Measurements from ENCODE around the gene LYRM2. TPM values are rescaled to one million over a fixed set of nuclear protein-coding genes. Genes with fewer than 3 reads are reported as not detected.

LYRM2 gene
- total RNA-seq, 1 experiment from 2014 or later = 10.5 TPM

DNA sequence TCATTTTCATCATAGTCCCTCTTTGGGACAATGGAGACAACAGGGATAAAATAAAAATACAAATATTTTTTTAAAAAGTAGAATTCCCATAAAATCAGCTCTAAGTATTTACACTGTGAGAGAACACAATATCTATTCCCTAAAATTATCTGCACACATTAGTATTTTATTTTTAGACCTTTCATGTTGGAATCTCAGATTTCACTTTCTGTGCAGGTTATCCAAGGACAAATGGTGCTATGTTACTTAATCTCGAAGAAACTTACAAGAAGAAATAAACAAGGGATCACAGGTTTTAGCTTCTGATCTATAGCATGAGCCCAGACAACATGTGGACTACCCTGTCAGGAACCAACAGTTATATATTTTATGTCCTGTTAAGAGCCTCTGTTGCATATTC is 23.0 kb upstream of the LYRM2 start:
- intact Hi-C loops (cut with micrococcal nuclease) = loop anchor here (10.0 kb wide), 1 partner anchor 63 kb away; no protein-coding TSS in a partner anchor
- Histone ChIP-seq H3K4me2 (ENCODE audit: low read length) (no peak overlapping the region), H2AFZ (ENCODE audit: low read length) (no peak overlapping the region), H3K36me3 (ENCODE audit: low read depth, low read length) (peaks cover 19% of the 10 kb centered on the region; the same call in 1 of the 2 replicates), H3K4me1 (ENCODE audit: insufficient read depth, low read length) (no peaks in the 10 kb centered on the region), H3K79me2 (ENCODE audit: low read length) (no peaks in the 10 kb centered on the region), H3K9me2 (replicated peaks; ENCODE audit: low read length) (no peaks in the 10 kb centered on the region), H3F3A (ENCODE audit: low read length, unreplicated experiment) (no peaks in the 10 kb centered on the region), H3K27me3 (ENCODE audit: low read length) (no peaks in the 10 kb centered on the region), H3K27ac (ENCODE audit: low read length) (no peak overlapping the region), H4K20me1 (ENCODE audit: low read length) (no peaks in the 10 kb centered on the region), H3K4me3 (ENCODE audit: low read length) (no peak overlapping the region), H3K9me3 (ENCODE audit: low read length) (no peaks in the 10 kb centered on the region), H3K9ac (ENCODE audit: low read length) (no peak overlapping the region)
- DNase-seq = no peak
- TF ChIP-seq EZH2 (IDR thresholded peaks at IDR 0.05; ENCODE audit: low read length, unreplicated experiment) (no peak), EZH2phosphoT487 (IDR thresholded peaks at IDR 0.05; ENCODE audit: borderline replicate concordance, low read length) (no peak)
- TF ChIP-seq, protein P1, sequence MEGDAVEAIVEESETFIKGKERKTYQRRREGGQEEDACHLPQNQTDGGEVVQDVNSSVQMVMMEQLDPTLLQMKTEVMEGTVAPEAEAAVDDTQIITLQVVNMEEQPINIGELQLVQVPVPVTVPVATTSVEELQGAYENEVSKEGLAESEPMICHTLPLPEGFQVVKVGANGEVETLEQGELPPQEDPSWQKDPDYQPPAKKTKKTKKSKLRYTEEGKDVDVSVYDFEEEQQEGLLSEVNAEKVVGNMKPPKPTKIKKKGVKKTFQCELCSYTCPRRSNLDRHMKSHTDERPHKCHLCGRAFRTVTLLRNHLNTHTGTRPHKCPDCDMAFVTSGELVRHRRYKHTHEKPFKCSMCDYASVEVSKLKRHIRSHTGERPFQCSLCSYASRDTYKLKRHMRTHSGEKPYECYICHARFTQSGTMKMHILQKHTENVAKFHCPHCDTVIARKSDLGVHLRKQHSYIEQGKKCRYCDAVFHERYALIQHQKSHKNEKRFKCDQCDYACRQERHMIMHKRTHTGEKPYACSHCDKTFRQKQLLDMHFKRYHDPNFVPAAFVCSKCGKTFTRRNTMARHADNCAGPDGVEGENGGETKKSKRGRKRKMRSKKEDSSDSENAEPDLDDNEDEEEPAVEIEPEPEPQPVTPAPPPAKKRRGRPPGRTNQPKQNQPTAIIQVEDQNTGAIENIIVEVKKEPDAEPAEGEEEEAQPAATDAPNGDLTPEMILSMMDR (conservative IDR thresholded peaks at IDR 0.05; ENCODE audit: low read depth, low read length) = no peak
- no peak for ATAC-seq
- ChIA-PET POLR2A (ENCODE audit: unreplicated experiment) (no interaction called here), CTCF (no interaction called here)
- no TSS peak for BruUV-seq (replicated peaks)

DNA sequence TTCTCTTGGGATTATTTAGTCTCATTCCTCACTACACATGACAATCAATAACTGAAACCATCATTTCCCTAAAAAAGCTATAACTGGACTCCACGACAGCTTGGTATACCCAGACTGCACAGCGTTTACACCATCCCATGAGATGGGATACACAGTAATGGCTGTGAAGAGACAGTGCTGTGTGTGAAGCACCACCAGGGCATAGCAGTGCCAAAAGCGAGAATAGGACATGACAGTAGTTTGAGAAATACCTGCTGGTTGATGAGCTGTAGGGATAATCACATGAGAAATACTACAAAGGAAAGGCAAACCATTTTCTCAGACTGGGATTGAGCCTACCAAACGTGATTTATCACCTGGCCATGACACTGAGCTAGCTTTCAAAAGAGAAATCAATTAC is 22.4 kb upstream of the LYRM2 start:
- intact Hi-C loops (cut with micrococcal nuclease) = loop anchor here (10.0 kb wide), 1 partner anchor 64 kb away; no protein-coding TSS in a partner anchor
- H3K4me2 ChIP-seq (ENCODE audit: low read length) = no peak overlapping the region
- no peaks in the 10 kb centered on the region for H3K27me3 ChIP-seq (ENCODE audit: low read length)
- ATAC-seq = no peak
- H3K4me1 ChIP-seq (ENCODE audit: insufficient read depth, low read length) = no peaks in the 10 kb centered on the region
- no peaks in the 10 kb centered on the region for H3K79me2 ChIP-seq (ENCODE audit: low read length)
- no peaks in the 10 kb centered on the region for H3K9me3 ChIP-seq (ENCODE audit: low read length)
- CTCF ChIA-PET = no interaction called here
- H2AFZ ChIP-seq (ENCODE audit: low read length) = no peak overlapping the region
- no peaks in the 10 kb centered on the region for H3F3A ChIP-seq (ENCODE audit: low read length, unreplicated experiment)
- H3K4me3 ChIP-seq (ENCODE audit: low read length) = no peak overlapping the region
- peaks cover 17% of the 10 kb centered on the region; the same call in 1 of the 2 replicates for H3K36me3 ChIP-seq (ENCODE audit: low read depth, low read length)
- H3K27ac ChIP-seq (ENCODE audit: low read length) = no peak overlapping the region
- TF ChIP-seq, protein P1 (conservative IDR thresholded peaks at IDR 0.05; ENCODE audit: low read depth, low read length) = no peak
- TF ChIP-seq EZH2 (IDR thresholded peaks at IDR 0.05; ENCODE audit: low read length, unreplicated experiment) = no peak
- no peak for TF ChIP-seq EZH2phosphoT487 (IDR thresholded peaks at IDR 0.05; ENCODE audit: borderline replicate concordance, low read length)
- no peaks in the 10 kb centered on the region for H4K20me1 ChIP-seq (ENCODE audit: low read length)
- H3K9me2 ChIP-seq (replicated peaks; ENCODE audit: low read length) = no peaks in the 10 kb centered on the region
- DNase-seq = no peak
- no peak overlapping the region for H3K9ac ChIP-seq (ENCODE audit: low read length)
- POLR2A ChIA-PET (ENCODE audit: unreplicated experiment) = no interaction called here
- BruUV-seq (replicated peaks) = no TSS peak

DNA sequence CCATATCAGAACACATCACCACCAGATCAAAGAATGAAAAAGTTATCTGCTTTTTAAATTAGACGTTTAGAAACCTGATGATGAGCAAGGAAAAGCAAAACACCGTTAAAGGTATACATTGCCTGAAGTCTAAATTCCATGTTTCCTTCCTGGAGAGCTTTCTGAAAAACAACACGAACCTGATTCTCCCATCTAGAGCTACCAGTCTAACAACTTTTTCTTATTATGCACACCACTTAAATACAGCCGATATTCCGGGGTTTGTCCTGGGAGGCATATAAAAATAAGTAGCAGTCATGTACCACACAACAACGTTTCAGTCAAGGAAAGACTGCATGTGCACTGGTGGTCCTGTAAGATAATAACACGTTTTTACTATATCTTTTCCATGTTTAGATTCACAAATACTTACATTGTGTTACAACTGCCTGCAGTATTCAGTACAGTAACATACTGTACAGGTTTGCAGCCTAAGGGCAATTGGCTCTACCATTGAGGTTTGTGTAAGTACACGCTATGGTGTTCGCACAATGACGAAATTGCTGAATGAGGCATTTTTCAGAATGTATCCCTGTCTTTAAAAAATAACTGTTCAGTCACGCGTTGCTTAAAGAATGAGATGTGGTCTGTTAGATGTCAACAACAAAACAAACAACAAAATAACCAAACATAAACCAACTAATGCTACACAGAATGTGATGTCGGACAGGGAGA is 19.1 kb upstream of the LYRM2 start:
- Histone ChIP-seq H4K20me1 (ENCODE audit: low read length) (no peaks in the 10 kb centered on the region), H3K27ac (ENCODE audit: low read length) (no peak overlapping the region), H3F3A (ENCODE audit: low read length, unreplicated experiment) (no peaks in the 10 kb centered on the region), H3K4me1 (ENCODE audit: insufficient read depth, low read length) (no peaks in the 10 kb centered on the region), H3K36me3 (ENCODE audit: low read depth, low read length) (peaks cover 26% of the 10 kb centered on the region), H3K4me3 (ENCODE audit: low read length) (no peak overlapping the region), H3K9ac (ENCODE audit: low read length) (no peak overlapping the region), H3K9me2 (replicated peaks; ENCODE audit: low read length) (no peaks in the 10 kb centered on the region), H3K9me3 (ENCODE audit: low read length) (no peaks in the 10 kb centered on the region), H3K4me2 (ENCODE audit: low read length) (no peak overlapping the region), H2AFZ (ENCODE audit: low read length) (no peak overlapping the region), H3K27me3 (ENCODE audit: low read length) (no peaks in the 10 kb centered on the region), H3K79me2 (ENCODE audit: low read length) (no peaks in the 10 kb centered on the region)
- TF ChIP-seq, protein P1 (conservative IDR thresholded peaks at IDR 0.05; ENCODE audit: low read depth, low read length) = no peak
- no peak for TF ChIP-seq EZH2phosphoT487 (IDR thresholded peaks at IDR 0.05; ENCODE audit: borderline replicate concordance, low read length)
- TF ChIP-seq EZH2 (IDR thresholded peaks at IDR 0.05; ENCODE audit: low read length, unreplicated experiment) = no peak
- no TSS peak for BruUV-seq (replicated peaks)
- ChIA-PET POLR2A (ENCODE audit: unreplicated experiment) (no interaction called here), CTCF (no interaction called here)
- ATAC-seq (no peak), DNase-seq (no peak)
- intact Hi-C loops (cut with micrococcal nuclease) = no loop called here

All from PC-3 (cell line).